Measurements from ENCODE around the gene KLHL21.
A peak's percentile ranks its signal among the peaks of the same experiment; 100 is the strongest.
"Not testable (repeated sequence)": the region's sequence is repeated elsewhere in the genome, so short reads cannot be mapped to it uniquely, and the experiment has no call there.

Gene KLHL21

DNA sequence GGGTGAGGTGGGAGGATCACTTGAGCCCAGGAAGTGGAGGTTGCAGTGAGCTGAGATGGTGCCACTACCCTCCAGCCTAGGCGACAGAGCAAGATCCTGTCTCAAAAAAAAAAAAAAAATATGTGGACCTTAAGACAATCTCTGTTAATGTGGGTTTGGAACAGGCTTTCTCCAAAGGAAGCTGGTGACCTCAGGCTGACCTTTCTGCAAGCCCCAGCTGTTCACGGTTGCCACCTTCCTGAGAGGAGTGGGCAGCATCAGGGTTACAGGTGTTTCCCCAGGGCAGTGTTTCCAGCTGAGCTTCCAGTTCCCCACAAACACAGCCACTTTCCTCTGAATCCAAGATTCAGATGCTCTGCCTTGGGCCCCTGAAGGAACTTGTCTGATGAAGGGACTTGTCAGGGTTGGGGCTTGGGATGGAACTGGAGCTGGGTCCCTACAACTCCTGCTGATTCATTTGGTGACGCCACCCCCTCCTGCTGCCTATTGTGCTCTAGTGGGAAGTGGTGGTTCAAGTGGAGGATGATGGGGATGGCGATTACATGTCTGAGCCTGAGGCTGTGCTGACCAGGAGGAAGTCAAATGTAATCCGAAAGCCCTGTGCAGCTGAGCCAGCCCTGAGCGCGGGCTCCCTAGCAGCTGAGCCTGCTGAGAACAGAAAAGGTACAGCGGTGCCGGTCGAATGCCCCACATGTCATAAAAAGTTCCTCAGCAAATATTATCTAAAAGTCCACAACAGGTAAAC lies 20.9 kb downstream of the KLHL21 start:
- no peak for DNase-seq

DNA sequence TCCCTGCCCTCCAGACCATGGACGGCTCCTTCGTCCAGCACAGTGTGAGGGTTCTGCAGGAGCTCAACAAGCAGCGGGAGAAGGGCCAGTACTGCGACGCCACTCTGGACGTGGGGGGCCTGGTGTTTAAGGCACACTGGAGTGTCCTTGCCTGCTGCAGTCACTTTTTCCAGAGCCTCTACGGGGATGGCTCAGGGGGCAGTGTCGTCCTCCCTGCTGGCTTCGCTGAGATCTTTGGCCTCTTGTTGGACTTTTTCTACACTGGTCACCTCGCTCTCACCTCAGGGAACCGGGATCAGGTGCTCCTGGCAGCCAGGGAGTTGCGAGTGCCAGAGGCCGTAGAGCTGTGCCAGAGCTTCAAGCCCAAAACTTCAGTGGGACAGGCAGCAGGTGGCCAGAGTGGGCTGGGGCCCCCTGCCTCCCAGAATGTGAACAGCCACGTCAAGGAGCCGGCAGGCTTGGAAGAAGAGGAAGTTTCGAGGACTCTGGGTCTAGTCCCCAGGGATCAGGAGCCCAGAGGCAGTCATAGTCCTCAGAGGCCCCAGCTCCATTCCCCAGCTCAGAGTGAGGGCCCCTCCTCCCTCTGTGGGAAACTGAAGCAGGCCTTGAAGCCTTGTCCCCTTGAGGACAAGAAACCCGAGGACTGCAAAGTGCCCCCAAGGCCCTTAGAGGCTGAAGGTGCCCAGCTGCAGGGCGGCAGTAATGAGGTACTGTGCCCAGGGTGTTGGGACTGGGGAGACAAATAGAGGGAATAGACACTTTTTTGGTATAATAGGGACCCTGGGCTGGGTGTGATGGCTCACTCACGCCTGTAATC lies 21.9 kb downstream of the KLHL21 start:
- no peak for DNase-seq

DNA sequence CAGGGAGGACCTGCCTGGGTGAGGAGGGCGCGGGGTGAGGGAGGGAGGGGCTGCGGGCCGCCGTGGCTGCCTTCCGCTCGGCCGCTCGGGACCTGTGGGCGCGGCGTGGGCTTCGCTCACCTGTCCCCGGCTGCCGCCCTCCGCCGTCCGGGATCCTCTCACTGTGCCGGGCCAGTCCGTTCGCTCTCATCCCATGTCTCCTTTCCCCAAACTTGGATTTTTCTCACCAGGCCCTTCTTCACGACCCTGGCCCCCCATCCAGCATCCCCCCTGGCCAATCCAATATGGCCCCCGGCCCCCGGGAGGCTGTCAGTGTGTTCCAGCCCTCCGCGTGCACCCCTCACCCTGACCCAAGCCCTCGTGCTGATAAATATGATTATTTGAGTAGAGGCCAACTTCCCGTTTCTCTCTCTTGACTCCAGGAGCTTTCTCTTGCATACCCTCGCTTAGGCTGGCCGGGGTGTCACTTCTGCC lies 22.5 kb downstream of the KLHL21 start:
- DNase-seq: no peak

DNA sequence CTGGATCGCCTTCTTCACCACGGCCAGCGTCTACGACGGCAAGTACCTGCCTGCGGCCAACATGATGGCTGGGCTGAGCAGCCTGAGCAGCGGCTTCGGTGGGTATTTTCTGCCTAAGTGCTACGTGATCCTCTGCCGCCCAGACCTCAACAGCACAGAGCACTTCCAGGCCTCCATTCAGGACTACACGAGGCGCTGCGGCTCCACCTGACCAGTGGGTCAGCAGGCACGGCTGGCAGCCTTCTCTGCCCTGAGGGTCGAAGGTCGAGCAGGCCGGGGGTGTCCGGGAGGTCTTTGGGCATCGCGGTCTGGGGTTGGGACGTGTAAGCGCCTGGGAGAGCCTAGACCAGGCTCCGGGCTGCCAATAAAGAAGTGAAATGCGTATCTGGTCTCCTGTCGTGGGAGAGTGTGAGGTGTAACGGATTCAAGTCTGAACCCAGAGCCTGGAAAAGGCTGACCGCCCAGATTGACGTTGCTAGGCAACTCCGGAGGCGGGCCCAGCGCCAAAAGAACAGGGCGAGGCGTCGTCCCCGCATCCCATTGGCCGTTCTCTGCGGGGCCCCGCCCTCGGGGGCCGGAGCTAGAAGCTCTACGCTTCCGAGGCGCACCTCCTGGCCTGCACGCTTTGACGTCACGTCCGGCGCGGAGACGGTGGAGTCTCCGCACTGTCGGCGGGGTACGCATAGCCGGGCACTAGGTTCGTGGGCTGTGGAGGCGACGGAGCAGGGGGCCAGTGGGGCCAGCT lies 23.1 kb downstream of the KLHL21 start, which contains the start of gene ZBTB48:
Gene ZBTB48, plus strand, starts transcription at position 621 of the 745 bp plus-strand sequence. CDS start 616 bp downstream, outside the sequence.
- peak; percentile 87 for DNase-seq

DNA sequence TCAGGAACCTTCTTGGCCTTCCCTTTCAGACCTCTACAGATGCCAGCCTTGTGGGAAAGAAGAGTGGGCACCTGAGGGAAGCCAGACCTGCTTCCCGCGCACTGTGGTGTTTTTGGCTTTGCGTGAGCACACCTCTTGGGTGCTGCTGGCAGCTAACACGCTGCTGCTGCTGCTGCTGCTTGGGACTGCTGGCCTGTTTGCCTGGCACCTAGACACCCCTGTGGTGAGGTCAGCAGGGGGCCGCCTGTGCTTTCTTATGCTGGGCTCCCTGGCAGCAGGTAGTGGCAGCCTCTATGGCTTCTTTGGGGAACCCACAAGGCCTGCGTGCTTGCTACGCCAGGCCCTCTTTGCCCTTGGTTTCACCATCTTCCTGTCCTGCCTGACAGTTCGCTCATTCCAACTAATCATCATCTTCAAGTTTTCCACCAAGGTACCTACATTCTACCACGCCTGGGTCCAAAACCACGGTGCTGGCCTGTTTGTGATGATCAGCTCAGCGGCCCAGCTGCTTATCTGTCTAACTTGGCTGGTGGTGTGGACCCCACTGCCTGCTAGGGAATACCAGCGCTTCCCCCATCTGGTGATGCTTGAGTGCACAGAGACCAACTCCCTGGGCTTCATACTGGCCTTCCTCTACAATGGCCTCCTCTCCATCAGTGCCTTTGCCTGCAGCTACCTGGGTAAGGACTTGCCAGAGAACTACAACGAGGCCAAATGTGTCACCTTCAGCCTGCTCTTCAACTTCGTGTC lies 23.9 kb downstream of the KLHL21 start:
- no peak for DNase-seq

DNA sequence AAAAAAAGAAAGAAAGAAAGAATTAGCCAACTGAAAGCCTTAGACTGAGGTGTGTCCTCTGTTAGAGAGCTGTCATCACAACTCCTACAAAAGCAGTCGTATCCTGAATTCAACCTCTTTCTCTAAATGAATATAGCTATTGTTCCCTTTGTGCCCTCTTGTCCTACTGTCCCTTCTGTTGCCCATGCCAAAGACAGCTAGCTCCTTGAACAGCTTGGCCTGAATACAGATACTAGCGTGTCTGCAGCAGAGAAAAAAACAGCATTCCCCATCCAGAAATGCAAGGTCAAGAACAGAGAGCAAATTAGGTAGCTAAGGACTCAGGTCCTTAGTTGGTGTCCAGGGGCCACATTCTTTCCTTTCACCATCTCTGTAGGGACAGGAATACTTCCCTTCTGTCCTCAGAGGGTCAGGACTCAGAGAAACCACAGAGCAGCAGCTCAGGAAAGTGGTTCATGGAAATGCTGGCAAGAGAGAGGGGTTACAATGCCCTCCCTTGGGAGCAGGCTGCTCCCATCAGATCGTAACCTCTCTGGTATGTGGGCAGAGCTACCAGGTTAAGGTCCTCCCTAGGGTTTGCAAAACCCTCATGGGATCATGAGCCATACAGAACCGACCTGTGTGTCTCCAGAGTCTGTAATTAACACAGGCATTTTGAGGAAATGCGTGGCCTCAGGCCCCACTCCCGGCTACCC lies 24.7 kb downstream of the KLHL21 start:
- no peak for DNase-seq

DNA sequence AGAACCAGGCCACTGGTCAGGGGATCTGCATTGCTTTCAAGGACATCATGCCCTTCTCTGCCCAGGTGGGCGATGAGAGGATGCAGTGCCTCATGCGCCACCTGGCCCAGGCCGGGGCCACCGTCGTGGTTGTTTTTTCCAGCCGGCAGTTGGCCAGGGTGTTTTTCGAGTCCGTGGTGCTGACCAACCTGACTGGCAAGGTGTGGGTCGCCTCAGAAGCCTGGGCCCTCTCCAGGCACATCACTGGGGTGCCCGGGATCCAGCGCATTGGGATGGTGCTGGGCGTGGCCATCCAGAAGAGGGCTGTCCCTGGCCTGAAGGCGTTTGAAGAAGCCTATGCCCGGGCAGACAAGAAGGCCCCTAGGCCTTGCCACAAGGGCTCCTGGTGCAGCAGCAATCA lies 27.9 kb downstream of the KLHL21 start:
- DNase-seq: no peak

DNA sequence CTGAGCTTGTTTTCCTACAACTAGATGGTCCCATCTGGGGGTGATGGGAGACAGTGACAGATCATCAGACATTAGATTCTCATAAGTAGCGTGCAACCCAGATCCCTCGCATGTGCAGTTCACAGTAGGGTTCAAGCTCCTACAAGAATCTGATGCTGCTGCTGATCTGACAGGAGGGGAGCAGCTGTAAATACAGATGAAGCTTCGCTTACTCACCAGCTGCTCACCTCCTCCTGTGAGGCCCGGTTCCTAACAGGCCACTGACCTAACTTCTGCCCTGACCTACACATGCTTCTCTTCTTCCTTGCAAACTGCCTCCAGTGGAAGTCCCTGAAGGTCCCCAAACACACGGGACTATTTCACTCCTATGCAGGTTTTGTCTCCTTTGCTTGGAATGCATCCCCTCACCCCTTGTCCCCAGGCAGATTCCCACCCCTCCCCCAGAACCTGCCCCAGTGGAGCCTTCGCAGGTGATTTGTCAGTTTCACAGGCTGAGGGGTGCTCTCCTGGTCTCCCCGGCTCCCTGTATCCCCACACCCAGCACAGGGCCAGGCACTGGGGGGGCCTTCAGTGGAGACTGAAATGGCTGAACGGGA lies 28.5 kb downstream of the KLHL21 start:
- no peak for DNase-seq

DNA sequence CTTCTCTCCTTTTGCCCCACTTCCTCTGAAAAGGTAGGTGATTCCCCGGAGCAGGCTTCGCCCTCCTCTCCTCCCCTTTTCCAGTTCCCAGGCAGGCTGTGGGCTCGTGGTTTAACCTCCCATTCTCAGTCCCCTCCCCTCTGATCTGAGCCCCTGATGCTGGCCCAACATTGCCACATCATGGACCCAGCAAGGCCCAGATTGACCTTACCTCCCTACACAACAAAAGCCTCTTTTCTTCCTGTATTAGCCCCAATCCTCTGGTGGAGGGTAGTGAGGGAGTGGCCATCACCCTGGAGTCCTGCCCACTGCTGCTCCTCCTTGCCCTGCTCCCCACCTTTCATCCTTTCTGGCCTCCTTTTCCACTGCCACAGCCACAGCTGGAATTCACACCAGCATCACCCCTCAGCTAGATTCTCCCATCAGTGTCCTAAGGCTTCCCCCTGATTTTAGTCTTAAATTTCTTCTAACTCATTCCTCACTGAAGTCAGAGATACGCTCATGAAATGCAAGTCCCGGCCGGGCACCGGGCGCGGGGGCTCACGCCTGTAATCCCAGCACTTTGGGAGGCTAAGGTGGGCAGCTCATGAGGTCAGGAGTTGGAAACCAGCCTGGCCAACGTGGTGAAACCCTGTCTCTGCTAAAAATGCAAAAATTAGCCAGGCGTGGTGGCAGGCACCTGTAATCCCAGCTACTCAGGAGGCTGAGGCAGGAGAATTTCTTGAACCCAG lies 29.9 kb downstream of the KLHL21 start:
- no peak for DNase-seq

DNA sequence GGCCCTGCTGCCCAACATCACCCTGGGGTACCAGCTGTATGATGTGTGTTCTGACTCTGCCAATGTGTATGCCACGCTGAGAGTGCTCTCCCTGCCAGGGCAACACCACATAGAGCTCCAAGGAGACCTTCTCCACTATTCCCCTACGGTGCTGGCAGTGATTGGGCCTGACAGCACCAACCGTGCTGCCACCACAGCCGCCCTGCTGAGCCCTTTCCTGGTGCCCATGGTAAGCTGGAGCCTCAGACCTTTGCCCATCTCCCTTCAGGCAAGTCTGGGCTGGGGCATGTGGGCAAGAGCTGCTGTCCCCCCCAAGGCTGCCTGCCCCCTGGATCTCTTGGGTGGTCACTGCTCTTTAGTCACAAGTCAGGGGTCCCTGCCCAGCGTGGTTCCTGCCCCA lies 31.7 kb downstream of the KLHL21 start:
- DNase-seq: no peak

DNA sequence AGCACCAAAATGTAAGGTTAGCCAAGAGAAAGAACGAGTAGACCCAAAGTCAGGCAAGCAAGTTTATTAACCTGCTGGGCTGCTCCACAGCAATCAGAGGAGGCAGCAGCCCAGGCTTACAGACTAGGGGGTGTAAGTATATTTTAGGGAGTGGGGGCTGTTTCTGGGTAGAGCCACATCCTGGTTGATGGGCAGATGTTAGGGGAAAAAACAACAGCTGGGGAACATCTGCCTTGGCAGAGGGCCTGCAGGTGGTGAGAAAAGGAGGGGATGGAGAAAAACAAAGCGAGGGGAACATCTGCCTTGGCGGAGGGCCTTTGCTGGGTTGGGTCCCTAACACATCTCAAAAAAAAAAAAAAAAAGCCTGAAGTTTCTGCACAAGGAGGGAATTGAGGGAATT lies 32.6 kb downstream of the KLHL21 start:
- DNase-seq: no peak

DNA sequence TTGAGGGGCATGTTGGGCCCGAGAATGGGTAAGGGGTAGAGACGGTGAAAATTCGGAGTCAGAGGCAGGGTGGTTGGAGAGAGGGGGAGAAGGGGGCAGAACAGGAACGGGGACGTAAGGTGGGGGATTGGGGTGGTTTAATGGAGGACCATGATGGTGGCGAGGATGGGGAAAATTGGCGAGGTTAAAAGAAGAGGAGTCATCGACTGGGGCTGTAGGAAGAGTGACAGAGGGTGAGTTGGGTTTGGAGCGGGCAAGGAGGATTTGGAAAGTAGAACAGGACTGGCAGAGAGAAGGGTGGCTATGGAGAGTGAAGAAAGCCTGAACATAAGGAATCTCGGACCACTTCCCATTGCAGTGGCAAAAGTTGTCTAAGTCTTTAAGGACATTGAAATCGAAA lies 33.6 kb downstream of the KLHL21 start:
- no peak for DNase-seq

DNA sequence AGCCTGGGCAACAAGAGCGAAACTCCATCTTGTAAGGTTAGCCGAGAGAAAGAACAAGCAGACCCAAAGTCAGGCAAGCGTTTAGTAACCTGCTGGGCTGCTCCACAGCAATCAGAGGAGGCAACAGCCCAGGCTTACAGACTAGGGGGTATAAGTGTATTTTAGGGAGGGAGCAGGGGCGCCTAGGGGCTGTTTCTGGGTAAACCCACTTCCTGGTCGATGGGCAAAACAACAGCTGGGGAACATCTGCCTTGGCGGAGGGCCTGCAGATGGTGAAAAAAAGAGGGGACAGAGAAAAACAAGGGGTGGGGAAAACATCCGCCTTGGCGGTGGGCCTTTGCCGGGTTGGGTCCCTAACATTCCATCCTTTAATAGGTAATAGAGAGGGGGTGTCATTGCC lies 42.4 kb downstream of the KLHL21 start:
- DNase-seq: no peak

DNA sequence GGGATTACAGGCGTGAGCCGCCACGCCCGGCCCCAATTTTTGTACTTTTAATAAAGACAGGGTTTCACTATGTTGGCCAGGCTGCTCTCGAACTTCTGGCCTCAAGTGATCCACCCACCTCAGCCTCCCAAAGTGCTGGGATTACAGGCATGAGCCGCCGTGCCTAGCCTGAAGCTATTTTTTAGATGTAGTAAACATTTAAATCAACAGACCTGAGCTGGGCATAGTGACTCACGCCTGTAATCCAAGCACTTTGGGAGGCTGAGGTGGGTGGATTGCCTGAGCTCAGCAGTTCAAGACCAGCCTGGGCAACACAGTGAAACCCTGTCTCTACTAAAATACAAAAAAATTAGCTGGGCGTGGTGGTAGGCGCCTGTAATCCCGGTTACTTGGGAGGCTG lies 43.5 kb downstream of the KLHL21 start:
- DNase-seq: not testable (repeated sequence)

DNA sequence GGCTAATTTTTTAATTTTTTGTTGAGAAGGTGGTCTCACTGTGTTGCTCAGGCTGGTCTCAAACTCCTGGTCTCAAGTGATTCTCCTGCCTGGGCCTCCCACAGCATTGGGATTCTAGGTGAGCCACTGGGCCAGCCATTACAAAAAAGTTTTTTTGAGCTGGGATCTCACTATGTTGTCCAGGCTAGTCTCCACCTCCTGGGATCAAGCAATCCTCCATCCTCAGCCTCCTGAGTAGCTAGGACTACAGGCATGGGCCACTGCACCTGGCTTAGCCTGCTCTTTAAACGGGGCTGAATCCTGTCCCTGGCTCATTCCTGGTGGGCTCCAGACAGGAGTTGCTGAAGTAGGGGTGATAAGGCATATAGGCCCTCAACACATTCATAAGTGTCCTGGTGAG lies 45.1 kb downstream of the KLHL21 start:
- DNase-seq: no peak

DNA sequence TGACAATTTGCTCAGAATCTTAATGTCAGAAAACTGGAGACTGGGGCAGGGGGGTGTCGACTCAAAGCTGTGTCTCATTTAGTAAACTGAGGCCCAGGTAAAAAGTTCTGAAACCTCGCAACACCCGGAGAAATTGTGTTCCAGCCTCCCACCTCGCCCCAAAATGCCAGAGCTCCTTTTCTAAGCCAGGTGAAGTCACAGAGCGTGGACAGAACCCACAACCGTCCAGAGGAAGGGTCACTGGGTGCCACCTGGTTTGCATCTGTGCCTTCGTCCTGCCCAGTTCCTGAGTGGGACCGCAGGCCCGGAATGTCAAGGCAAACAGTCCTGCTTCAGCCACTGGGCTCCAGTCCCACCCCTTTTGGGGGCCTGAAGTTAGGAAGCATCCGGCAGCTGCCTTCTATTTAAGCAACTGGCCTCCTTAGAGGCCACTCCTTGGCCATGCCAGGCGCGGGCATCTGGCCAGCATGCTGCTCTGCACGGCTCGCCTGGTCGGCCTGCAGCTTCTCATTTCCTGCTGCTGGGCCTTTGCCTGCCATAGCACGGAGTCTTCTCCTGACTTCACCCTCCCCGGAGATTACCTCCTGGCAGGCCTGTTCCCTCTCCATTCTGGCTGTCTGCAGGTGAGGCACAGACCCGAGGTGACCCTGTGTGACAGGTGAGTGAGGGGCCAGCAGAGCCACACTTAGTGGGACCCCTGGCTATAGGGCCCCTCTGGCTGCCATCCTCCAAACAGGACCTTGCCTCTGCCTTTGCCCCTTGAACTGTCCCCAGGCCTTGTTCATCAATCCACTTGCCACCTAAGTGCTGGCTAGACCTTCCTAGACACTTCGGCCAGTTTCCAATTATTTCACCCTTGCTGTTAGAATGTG lies 47.5 kb downstream of the KLHL21 start, which contains the start of gene TAS1R1:
Gene TAS1R1, plus strand, starts transcription at position 401 of the 872 bp plus-strand sequence. Its CDS starts 67 bp downstream, at position 468.
- no peak for DNase-seq

DNA sequence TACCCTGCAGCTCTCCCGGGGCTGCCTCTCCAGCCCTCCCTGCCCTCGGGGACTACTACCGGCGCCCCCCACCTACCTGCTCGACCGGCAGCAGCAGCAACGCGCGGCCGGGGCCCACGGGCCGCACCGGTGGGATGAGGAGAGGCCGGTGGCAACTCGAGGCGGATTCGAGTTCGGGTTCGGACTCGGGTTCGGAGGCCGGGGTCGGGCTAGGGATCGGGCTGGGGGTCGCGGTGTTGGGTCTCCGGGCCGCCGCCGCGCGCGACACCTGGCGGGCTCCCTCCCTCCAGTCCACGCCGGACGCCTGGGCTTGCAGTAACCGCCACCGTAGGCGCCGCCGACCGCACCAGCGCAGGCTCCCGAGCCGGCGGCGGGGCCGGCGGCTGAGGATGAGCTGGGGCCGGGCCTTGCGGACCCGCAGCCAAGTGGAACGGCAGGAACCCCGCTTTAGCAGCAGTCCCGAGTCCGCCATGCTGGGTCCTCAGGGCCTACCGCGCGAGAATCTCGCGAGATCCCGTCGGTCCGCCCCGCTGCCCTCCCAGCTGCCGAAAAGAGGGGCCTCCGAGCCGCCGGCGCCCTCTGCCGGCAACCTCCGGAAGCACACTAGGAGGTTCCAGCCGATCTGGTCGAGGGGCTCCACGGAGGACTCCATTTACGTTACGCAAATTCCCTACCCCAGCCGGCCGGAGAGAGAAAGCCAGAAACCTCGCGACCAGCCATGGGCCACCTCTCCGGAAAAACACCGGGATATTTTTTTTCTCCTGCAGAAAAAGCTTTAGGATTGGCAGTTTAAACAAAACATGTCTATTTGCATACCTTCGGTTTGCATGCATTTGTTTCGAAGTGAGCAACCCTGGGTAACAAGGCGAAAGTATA lies 48.4 kb downstream of the KLHL21 start, which contains the start of gene NOL9:
Gene NOL9, minus strand, starts transcription at position 483 of the 876 bp plus-strand sequence. Its CDS starts 11 bp downstream, at position 472.
- peak; percentile 74 for DNase-seq

DNA sequence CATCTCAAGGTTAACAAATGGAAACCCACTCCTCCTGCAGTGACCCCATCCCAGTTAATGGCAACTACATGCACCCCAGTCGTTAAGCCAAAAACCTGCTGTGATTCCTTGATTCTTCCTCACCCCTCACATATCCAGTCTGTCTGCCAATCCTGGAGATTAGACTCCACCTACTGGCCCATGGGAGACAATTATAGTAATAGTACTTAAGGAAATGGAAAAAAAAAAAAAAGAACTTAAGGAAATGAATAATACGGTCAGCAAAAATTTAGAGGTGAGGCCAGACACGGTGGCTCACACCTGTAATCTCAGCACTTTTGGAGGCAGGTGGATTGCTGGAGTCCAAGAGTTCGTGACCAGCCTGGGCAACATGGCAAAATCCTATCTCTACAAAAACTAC lies 55.4 kb downstream of the KLHL21 start:
- DNase-seq: no peak

All from NCI-H1694 (cell line).